Measurements from ENCODE around the gene VPS13D.

- TF ChIP-seq CTCF (conservative IDR thresholded peaks at IDR 0.05 in 1 of 2, IDR thresholded peaks at IDR 0.05 in 1 of 2; ENCODE audit: extremely low read depth in 1 of 2, insufficient read depth in 1 of 2, low read depth in 1 of 2, low read length in 2 of 2): no peak
- no peak for TF ChIP-seq EZH2 (IDR thresholded peaks at IDR 0.05; ENCODE audit: borderline replicate concordance, low read length)
These were observed 298.4 kb downstream of the VPS13D start for GRCh38 chr1:12528021-12528852.

Measured in mammary epithelial cell (primary cell).